Measurements from ENCODE around the gene ANKRD6.

Gene ANKRD6

DNA sequence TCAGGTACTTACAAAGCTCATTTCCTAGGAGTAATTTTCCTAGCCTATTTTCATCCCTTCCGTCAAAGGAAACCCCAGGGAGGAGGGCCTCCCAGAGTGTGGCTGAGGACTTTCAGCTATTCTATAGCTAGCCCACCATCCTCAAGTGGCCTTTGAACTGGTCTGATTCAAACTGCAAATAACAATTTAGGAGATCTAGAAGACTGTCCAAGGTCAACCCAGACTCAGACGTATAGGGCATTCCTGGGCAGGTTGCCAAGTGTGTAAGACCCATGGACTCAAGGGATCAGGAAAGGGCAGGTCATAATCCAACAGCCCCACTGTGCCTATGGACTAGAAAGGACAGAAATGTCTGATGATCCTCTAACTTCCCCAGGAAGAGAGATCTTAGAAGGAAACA lies 18.7 kb upstream of the ANKRD6 start:
- DNase-seq = no peak

DNA sequence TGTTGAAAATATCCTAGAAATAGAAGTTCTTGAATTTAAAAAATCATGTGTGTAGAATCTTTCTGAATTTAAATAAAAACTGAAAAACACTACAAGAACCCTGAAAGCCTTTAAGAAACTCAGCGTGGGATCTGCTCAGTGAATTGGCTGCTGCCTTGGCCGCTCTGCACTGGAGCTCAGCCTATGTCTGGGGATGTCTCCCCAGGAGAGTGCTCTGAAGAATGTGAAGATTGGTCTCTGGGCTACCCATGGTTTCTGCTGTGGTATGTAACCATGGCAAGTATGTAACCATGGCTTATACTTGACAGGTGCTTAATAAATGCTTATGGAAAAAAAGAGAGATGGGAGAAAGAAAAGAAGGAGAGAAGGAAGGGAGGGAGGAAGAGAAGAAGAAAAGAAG lies 17.8 kb upstream of the ANKRD6 start:
- no peak for DNase-seq

DNA sequence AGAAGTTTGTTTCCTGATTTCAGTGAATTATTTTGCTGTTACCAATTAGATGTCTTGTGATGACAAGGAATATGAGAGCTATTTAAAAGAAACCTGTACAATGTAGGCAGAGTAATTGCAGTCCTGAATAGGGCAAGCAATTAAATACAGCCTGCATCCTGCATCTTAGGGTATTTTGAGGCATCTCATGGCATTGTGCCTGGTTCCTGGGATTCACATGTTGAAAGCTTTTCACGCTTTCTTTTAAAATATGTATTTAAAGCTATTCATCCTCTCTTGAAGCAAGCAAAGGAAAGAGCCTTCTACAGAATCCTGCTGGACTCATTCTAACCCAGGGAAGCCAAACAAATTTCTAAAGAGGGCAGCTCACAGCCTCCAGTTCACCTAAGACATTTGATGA lies 16.2 kb upstream of the ANKRD6 start:
- no peak for DNase-seq

DNA sequence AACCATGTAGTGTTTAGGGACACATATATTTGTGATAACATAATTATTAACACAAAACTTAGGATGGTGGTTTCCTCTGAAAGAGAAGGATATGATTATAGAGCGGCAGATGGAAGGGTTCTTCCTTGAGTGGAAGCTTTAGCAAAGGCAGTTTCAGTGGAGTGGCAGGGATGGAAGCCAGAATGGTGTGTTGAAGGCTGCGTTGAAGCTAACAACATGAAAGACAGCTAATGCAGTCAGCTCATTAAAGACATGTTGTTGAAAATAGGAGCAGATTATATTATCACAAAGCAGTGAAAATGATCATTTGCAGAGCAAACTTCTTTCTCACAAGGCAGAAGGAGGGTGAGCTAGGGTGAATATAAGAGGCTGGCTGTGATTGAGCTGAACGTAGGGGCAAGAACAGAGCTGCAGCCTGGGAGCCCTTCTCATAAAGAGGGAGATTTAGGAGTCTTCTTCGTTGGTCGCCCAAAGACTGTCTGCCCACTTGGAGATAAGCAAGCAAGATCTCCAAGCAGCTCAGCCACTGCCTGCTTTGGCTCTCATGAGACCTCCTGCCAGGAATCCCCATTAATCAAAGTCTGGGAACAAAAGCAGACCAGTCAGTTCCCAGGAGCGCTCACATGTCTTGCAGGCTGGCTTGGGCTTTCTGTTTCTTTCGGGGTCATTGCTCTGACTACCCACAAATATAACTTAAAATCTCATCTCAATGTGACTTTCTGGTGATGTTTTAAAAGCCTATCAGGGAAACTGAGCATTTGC lies 2.6 kb upstream of the ANKRD6 start:
- no peak for DNase-seq

DNA sequence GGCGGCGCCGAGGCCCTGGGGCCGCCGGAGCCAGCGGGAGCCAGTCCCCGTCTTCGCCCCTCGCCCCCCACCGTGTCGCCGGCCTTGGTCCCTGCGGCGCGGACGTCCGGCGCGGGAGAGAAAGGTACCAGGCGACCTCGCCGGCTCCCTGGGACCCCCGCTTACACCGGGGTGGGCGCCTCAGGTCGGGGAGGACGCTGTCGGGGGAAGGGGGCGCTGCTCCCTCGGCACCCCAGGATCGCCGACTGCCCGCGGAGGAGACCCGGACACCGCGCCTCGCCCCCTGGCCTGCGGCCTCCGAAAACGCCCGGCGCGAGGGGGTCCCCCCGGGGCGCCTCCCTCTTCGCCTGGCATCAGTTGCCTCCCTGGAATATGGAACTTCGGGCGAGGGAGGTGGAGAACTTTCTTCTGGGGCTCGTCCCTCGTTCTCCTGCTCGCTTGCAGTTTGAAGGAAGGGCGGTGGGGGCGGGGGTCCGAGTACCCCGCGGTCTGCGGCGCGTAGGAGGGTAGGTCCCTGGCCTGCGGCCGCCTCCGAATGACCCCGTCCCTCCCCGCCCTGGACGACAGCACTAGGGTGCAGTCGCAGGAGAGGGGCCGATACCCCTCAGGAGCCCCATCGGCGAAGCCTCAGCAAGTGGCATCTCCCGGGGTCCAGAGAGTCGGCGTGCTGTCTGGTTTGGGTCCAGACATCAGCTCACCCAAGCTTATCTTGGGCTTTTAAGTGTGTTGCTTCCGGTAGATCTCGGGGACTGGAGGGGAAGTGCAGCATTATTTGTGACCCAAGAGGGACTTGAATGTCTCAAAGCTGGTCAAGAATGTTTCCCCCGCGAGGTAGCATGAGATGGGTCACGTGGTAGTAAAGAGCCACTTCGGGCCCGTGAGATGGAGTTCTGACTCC lies 549 bp downstream of the ANKRD6 start:
- DNase-seq = no peak

DNA sequence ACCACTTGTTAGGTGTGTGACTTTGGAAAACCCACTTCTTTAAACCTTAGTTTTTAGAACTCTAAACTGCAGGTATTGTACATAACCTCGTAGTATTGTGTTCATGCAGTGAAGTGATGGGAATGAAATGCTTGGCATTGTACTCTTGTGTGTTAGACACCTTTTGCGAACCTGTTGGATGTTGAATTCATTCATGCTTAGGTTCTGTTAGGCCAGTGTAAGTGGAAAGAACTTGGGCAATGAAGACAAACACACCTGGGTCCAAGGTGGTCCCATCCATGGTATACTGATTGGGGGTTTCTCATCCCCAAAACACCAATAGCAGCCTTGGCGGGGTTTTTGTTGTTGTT lies 1.2 kb downstream of the ANKRD6 start:
- DNase-seq = no peak

DNA sequence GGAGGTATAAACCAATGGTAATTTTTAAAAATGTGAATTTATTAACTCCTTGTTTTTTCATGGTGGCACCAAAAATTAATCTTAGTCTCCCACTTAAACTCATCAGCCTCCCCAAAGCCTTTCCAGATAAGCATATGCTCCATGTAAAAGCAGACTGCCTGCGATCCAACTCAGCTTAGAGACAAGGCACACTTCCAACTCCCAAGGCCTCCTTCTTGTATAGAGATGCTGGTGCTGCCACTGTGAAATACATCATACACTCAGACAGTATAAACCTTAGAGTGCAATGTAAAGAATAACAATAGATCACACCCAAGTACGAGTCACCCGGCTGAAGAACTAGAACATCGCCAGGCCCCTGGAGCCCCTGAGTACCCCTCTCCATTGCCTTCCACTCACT lies 2.0 kb downstream of the ANKRD6 start:
- no peak for DNase-seq

DNA sequence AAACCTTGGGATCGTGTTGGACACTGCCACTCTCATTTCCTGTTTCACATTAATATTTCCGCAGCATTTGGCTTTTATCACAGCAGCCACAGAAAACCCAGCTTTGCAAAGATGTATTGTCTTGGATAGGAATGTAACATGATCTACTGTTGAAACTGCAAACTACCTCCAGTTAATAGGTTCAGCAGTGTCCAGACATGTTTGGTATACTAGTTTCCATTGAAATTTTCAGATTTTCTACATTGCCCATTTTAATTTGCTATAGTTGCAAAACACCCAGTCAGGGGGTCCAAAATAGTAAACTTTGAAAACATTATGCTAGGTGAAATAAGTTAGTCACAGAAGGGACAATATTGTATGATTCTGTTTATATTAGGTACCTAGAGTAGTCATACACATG lies 3.3 kb downstream of the ANKRD6 start:
- no peak for DNase-seq

DNA sequence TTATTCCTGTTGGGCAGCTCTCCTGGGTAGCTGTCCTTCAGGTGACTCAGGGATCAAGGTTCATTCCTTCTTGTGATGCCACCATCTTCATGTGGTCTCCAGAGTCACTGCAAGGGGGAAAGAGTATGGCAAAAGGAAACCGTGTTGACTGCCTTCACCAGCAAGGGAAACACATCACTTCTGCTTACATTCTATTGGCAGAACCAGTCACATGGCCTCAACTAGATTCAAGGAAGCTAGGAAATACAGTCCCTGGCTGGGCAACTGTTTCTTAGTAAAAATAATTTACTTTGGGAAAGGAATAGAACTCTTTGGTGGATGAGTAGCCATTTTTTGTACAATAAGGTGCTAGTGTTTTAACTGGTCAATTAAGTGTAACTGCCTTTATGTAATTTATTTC lies 5.3 kb downstream of the ANKRD6 start:
- no peak for DNase-seq

DNA sequence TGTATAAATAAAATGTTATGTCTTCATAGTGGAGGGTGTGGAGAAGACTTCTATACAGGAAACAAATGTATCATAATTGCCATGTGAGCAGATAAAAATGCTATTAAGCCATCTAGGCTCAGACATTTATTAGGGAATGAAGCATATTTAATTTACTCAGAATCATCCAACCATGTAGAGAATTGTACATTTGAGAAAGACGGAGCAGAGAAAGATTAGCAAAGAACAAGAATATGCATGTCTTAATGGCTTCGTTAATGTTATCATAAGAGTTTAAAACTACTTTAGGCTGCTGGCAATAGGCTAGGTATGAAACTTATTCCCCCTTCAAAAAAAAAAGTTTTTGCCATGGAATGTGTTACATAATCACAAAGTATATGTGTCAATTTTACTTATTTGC lies 6.1 kb downstream of the ANKRD6 start:
- DNase-seq = no peak

DNA sequence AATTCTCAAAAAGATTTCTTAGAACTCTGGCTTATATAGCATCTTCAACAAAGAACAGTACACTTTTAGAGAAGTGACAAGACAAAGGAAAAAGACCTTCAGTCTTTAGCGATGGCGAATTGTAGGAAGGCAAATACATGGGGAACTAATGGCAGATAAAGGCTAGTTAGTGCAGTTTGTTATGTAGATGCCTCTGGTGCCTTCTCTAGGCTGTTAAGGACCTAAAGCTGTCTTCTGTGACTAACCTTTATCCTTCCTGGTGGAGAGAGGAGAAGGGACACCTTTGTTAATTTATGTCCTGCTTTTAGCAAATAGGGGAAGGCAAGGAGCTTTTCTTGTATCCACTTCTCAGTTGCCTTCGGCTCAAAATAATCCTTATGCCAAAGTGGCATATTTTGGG lies 7.2 kb downstream of the ANKRD6 start:
- no peak for DNase-seq

DNA sequence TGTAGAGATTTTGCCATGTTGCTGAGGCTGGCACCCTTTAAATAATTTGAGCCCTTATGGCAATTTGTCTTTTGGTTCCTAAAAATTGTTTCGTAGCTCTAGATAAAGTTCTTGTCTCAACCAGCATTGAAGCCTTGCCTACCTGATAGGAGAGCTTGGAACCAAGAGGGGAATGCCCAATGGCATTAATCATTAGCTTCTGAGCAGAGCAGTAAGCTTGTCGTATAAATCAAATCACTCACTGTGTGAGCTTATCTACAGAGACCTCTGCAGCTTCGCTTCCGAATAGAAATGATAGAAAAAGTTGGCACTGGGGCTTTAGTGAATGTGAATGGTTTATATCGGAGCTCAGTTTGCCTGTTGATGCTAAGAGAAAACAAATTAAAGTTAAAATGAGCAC lies 10.7 kb downstream of the ANKRD6 start:
- DNase-seq = no peak

DNA sequence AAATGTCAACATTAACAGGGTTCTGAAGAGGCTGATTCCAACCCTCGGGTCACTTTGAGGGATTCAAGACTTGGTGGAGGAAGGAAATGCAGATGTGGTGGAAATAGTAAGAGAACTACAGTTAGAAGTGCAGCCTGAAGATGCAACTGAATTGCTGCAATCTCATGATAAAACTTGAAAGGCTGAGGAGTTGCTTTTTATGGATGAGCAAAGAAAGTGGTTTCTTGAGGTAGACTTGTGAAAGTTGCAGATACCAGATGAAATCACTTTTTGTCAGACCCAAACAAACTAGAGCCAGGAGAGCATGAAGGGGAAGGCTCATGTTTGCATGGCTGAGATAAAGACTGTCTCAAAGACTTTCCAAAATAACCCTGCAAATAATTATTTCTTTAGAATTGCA lies 16.2 kb downstream of the ANKRD6 start:
- DNase-seq = no peak

DNA sequence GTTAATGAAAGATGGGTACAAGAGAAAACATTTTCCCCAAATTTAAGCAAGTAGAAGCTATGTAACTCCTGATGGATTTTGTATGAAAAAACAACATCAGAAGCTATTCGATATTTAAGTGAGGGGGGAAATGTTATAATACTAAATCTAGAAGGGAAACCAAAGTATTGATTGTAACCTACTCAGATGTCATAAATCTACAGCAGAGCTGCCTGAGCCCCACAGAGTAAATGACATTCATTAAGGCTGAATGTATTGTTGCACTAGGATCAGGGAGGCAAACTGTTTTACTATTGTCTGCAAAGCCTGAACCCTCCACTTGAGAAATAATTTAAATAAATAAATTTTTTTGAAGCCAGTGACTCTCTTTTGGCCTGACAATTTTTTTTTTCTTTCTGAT lies 19.3 kb downstream of the ANKRD6 start:
- DNase-seq = no peak

DNA sequence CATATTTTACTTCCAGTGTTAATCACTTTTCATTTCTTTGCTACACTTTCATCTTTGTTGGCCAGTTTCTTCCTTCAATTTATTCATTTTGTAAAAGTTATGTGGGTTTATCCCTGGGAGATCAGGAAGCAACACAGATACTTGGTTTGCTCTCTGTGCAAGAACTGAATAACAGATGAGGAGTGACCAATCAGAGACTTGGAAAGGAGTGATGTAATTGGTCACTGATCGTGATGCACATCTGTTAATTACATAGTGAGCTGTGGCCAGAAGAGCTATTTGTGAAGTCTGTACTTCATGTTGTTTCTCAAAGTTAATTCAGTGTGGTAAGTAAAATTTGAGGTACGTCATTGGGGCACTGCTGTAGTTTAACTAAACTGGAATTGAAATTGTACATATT lies 21.3 kb downstream of the ANKRD6 start:
- DNase-seq = no peak

DNA sequence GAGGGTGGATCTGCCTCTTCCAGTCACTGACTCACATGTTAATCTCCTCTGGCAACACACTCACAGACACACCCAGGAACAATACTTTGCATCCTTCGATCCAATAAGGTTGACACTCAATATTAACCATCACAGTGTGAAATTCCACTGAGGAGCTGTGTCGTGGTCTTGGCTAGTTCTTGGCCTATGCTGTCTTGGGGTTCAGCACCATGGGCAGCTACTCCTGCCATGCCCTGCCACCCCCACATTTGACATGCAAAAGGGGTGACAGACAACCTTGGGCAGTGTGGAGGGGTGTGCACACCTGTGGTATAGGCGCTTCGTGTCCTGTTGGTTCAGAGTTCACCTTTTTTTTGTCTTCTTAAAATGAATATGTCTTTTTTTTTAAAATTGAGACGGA lies 25.8 kb downstream of the ANKRD6 start:
- DNase-seq = no peak

DNA sequence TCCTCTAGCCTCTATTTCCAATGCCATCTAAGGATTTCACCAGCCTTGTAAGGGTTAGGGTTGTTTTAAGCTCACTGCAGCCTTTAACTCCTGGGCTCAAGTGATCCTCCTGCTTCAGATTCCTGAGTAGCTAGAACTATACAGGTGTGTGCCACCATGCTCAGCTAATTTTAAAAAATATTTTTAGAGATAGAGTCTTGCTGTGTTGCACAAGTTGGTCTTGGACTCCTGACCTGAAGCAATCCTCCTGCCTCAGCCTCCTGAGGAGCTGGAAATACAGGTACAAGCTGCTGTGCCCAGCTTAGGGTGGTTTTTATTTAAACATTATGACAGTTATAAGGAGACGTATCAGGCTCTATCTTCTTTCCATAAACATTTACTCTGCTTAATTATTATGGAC lies 26.5 kb downstream of the ANKRD6 start:
- DNase-seq = no peak

DNA sequence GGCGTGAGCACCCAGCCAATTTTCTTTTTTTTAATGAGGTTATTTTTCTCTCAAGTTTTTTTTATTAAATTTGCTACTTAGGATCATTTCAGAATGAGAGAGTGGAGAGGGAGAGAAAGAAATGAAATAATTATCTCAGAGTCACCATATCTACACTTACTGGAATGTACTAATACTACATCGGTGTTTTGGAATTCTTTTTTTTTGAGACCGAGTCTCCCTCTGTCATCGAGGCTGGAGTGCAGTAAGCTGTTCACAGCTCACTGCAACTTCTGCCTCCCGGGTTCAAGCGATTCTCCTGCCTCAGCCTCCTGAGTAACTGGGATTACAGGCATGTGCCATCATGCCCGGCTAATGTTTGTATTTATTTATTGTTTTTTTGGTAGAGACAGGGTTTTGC lies 27.8 kb downstream of the ANKRD6 start:
- no peak for DNase-seq

DNA sequence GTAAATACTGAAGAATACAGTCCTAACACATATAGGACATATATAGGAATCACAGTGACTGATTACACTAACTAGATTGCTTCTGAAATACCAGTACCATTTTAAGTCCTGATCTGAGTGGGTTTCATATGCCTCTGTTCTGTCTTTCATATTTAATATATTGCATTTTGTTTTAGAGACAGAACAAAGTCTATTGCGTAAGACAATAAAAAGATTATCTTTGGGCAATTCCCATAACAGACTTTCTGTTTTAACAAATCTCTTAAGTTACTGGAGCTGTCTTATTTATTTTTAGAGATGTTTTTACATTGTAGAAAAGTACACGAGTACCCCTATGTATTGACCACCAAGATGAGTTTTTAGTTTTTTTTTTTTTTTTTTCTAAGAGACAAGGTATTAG lies 29.6 kb downstream of the ANKRD6 start:
- no peak for DNase-seq

DNA sequence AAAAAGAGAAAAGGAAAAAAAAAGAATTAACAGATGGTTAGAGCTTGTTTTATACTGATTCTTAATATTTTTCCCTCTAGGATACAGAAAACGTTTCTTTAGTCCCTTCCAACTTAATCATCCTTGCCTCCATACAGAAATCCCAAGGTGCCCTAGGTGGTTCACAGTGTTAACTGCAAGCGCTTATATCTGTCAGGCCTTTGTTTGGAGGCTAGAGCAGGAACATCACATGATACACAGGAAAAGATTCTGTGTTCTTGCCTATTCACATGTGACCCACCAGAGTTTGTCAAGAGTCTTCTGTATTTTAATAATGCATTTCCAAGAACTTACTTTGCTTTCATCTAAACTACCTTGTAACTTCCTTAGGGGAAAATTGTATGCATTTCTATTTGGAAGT lies 31.3 kb downstream of the ANKRD6 start:
- no peak for DNase-seq

DNA sequence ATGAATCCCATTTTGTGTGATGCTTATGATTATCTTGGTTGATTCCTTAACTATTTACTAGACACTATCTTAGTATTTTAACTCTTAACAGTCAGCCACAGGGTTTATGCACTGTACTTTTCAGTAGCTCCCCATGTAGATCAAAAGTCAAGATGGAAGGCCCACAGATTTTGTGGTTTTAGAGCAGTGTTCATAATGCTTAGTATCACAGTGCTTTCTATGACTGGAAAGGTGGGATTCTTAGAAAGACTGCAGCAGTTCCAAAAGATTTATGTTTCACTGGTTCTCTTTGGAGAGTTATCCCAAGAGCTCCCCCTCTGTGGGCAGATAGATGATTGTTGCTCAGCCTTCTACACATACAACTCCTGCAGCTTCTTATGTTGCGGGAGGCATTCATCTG lies 34.5 kb downstream of the ANKRD6 start:
- no peak for DNase-seq

DNA sequence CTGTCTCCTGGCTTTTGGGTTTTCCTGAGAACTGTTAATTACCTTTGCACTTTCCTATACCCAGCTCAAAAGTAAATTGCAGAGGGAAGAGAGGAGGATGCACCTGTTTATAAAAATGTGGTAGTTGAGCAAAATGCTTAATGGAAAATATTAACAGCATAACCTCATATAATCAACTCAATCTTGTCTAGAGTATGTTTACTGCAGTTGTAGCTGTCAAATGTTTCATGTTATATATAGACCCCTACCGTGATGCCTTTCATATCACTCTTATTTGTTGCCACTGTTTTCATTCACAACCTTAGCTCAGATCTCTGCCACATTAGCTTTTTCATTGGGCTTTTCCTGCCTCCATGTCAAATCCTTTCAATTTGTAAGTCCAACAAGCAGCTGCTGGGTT lies 36.0 kb downstream of the ANKRD6 start:
- no peak for DNase-seq

DNA sequence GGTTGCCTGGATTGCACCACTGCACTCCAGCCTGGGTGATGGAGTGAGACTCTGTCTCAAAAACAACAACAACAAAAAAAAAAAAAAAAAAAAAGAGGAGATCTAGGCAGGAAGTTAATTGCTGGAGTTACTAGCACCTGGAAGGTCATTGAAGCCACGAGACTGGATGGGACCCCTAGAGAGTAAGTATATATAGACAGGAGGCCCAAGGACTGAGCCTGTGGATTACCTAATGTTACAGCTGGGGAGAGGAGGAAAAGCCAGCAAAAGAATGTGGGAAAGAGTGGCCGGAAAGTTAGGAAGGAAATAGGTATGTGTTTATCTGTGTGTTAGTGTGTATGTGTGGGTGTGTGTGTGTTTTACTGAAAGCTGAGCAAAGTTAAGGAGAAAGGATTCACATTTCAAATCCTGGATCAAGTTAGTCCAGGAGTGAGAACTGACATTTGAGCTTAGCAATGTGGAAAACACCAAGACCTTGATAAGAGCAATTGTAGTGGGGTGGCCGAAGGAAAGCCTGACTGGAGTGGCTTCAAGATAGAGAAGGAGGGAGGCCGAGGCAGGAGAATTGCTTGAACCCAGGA lies 38.4 kb downstream of the ANKRD6 start:
- DNase-seq = no peak

DNA sequence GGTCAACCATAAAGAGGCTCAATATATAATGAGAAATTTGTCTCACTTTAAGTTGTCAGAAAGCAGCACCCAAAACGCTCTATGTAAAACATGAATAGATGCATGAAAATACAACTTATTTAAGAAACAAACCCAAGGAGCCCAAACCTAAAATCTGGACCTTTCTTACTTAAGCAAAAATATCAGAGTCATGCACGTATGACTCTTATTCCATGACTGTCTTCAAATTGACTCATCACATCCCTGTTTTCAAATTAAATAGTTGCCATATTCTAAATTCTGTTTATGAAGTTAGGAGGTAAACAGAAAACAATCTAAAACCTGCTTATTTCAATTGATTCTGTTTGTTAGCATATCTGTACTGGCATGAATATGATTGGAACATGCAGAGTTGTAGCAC lies 42.1 kb downstream of the ANKRD6 start:
- DNase-seq = no peak

All from NCI-H1092 treated with DMSO at 0.1 percent for 48 hours (cell line).